Heart left ventricle (tissue), 13 donors: ENCODE measurements around the gene TBC1D2.

Source experiments
- POLR2A ChIP-seq, 2 donors: fragments of 450-650 bp; IDR thresholded peaks; one replicate each; pipeline ENCODE4 v1.6.1; 2017; ENCODE audit warnings: antibody characterized with exemption in 2 of 2, mild to moderate bottlenecking in 2 of 2, moderate library complexity in 2 of 2
- TF ChIP-seq, protein P1 (sequence below), 12 donors: fragments of 200-600 bp; sonication (generic) in 4 of 12; IDR thresholded peaks; one replicate each; pipeline versions ENCODE4 v1.5.0 to v1.8.0; 2018 to 2022; ENCODE audit warnings: antibody characterized with exemption in 12 of 12, mild to moderate bottlenecking in 5 of 12
- donor health status: ischemic (EF 13 %, LVEDD 7.1; RV severe dilation, severe dysfunction).
- donor health status: DM: no; HTN: yes; CAD: no.
- donor health status: DM: no; HTN: no; CAD: no.
- donor health status: ischemic (EF 25% LVEDD 6.9; RV normal size, moderate dysfunction).
- donor health status: ischemic (EF 25% LVEDD 5.7; RV mildly dilated, moderate dysfunction).
- donor health status: ischemic (EF 35%, LVEDD 5.7; RV mildly dilated, moderate dysfunction).
- donor health status: nonischemic (EF 11% LVEDD 7.7; RV severe dilation, severe dysfunction).
- donor health status: DM: yes; HTN: yes; CAD: no.
- donor health status: PGD.
- donor health status: ischemic (EF 29% LVEDD 5.4; RV normal size, mild dysfunction).
- donor health status: nonischemic (EF 23%, LVEDD 6.1; RV moderate dilation, normal function).

DNA sequence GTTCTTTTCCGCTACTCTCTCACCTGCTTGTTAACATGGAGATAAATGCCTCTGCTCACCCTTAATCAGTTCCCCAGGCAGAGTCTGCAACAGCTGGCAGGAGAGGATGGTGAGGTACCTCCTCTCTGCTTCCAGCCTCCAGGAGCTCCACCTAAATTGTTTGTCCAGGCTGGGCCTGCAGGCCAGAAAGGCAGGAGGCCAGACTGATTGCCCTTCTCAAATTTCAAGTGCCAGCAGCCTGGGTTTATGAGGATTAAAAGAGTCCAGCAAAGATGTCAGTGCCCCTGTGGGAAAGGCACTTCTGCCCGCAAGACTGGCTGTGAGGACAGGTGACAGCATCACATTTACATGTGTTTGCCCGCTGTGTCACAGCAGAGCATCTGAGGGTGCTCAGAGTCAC is 82.8 kb downstream of the TBC1D2 start:
- TF ChIP-seq, protein P1, sequence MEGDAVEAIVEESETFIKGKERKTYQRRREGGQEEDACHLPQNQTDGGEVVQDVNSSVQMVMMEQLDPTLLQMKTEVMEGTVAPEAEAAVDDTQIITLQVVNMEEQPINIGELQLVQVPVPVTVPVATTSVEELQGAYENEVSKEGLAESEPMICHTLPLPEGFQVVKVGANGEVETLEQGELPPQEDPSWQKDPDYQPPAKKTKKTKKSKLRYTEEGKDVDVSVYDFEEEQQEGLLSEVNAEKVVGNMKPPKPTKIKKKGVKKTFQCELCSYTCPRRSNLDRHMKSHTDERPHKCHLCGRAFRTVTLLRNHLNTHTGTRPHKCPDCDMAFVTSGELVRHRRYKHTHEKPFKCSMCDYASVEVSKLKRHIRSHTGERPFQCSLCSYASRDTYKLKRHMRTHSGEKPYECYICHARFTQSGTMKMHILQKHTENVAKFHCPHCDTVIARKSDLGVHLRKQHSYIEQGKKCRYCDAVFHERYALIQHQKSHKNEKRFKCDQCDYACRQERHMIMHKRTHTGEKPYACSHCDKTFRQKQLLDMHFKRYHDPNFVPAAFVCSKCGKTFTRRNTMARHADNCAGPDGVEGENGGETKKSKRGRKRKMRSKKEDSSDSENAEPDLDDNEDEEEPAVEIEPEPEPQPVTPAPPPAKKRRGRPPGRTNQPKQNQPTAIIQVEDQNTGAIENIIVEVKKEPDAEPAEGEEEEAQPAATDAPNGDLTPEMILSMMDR (IDR thresholded peaks at IDR 0.05), result no peak
- TF ChIP-seq POLR2A (IDR thresholded peaks at IDR 0.05), result no peak
